ENCODE results near the gene ITPR1. TPM values are rescaled to one million over a fixed set of nuclear protein-coding genes. Genes with fewer than 3 reads are reported as not detected.

The ITPR1 gene
- total and polyA plus RNA-seq, 2 experiments from 2014 or later = 6.8 to 21.0 TPM

- Mint-ChIP-seq H3K9me3 (no peaks in the 10 kb centered on the region), H3K27me3 (ENCODE audit: insufficient read depth, low read depth, poor library complexity) (peaks cover 5% of the 10 kb centered on the region), H3K4me3 (no peak overlapping the region), H3K36me3 (ENCODE audit: low read depth) (no peaks in the 10 kb centered on the region), H3K4me1 (peaks cover 9% of the 10 kb centered on the region), H3K27ac (no peak overlapping the region)
- TF ChIP-seq STAT1 (IDR thresholded peaks at IDR 0.05; ENCODE audit: unreplicated experiment) (no peak), CREB1 (CRISPR knock-in tag; IDR thresholded peaks at IDR 0.05; ENCODE audit: low read depth) (no peak), JUNB (IDR thresholded peaks at IDR 0.05; ENCODE audit: unreplicated experiment) (no peak), ETS1 (IDR thresholded peaks at IDR 0.05) (no peak), REST (IDR thresholded peaks at IDR 0.05; ENCODE audit: unreplicated experiment) (no peak), EZH2 (IDR thresholded peaks at IDR 0.05; ENCODE audit: low read depth, unreplicated experiment) (no peak), ZNF331 (CRISPR knock-in tag; IDR thresholded peaks at IDR 0.05; ENCODE audit: low read depth) (no peak), POLR2AphosphoS5 (IDR thresholded peaks at IDR 0.05; ENCODE audit: low read depth) (no peak), NANOG (IDR thresholded peaks at IDR 0.05; ENCODE audit: borderline replicate concordance) (no peak), ZNF114 (CRISPR knock-in tag; IDR thresholded peaks at IDR 0.05) (no peak), ZNF462 (CRISPR knock-in tag; IDR thresholded peaks at IDR 0.05) (no peak), EZH2phosphoT487 (IDR thresholded peaks at IDR 0.05; ENCODE audit: unreplicated experiment) (no peak)
- TF ChIP-seq, protein P1, sequence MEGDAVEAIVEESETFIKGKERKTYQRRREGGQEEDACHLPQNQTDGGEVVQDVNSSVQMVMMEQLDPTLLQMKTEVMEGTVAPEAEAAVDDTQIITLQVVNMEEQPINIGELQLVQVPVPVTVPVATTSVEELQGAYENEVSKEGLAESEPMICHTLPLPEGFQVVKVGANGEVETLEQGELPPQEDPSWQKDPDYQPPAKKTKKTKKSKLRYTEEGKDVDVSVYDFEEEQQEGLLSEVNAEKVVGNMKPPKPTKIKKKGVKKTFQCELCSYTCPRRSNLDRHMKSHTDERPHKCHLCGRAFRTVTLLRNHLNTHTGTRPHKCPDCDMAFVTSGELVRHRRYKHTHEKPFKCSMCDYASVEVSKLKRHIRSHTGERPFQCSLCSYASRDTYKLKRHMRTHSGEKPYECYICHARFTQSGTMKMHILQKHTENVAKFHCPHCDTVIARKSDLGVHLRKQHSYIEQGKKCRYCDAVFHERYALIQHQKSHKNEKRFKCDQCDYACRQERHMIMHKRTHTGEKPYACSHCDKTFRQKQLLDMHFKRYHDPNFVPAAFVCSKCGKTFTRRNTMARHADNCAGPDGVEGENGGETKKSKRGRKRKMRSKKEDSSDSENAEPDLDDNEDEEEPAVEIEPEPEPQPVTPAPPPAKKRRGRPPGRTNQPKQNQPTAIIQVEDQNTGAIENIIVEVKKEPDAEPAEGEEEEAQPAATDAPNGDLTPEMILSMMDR (conservative IDR thresholded peaks at IDR 0.05; ENCODE audit: low read depth in 2 of 2) = no peak
- Histone ChIP-seq H3K27me3 (ENCODE audit: insufficient read depth) (no peaks in the 10 kb centered on the region), H4K20me1 (replicated peaks; ENCODE audit: insufficient read depth) (no peaks in the 10 kb centered on the region), H2AFZ (no peak overlapping the region), H3K36me3 (ENCODE audit: insufficient read depth) (no peaks in the 10 kb centered on the region), H3K79me2 (replicated peaks; ENCODE audit: insufficient read depth) (no peaks in the 10 kb centered on the region), H3K27ac (ENCODE audit: low read depth) (no peak overlapping the region), H3K4me3 (no peak overlapping the region), H3F3A (replicated peaks; ENCODE audit: low read depth) (no peaks in the 10 kb centered on the region), H3K9me2 (ENCODE audit: insufficient read depth) (no peaks in the 10 kb centered on the region), H3K4me1 (ENCODE audit: insufficient read depth) (no peaks in the 10 kb centered on the region), H3K4me2 (no peak overlapping the region)
- ATAC-seq (no peak), DNase-seq (ENCODE audit: low spot score) (no peak)
Observed at GRCh38 chr3:4564928-4565586, 71.9 kb downstream of the ITPR1 start.

All from GM23338 (cell line).